ENCODE results near the gene GRAMD1A.
"Not testable (repeated sequence)": the region's sequence is repeated elsewhere in the genome, so short reads cannot be mapped to it uniquely, and the experiment has no call there.

Gene GRAMD1A

GRCh38 chr19:34994286-34994642, 5.9 kb upstream of the GRAMD1A start:
- Histone ChIP-seq H3K4me1 (ENCODE audit: control insufficient read depth, insufficient read depth, low read length, poor library complexity, severe bottlenecking) (peaks cover 14% of the 10 kb centered on the region), H3K4me3 (ENCODE audit: extremely low read depth, insufficient read depth, low read length, poor library complexity, severe bottlenecking) (no peak overlapping the region), H3K27ac (ENCODE audit: low read depth, low read length, severe bottlenecking) (no peak overlapping the region), H3K36me3 (ENCODE audit: control insufficient read depth, insufficient read depth, low read length) (no peaks in the 10 kb centered on the region), H3K9me3 (ENCODE audit: control insufficient read depth, low read length) (no peaks in the 10 kb centered on the region)
- WGBS, 2 experiments (ENCODE audit: insufficient coverage in 2 of 2): 88 to 93% methylated on average over 4 to 7 of the region's 9 CpGs

GRCh38 chr19:34994643-34995541, 5.2 kb upstream of the GRAMD1A start:
- Histone ChIP-seq H3K36me3 (ENCODE audit: control insufficient read depth, insufficient read depth, low read length) (no peaks in the 10 kb centered on the region), H3K4me3 (ENCODE audit: extremely low read depth, insufficient read depth, low read length, poor library complexity, severe bottlenecking) (no peak overlapping the region), H3K9me3 (ENCODE audit: control insufficient read depth, low read length) (no peaks in the 10 kb centered on the region), H3K27ac (ENCODE audit: low read depth, low read length, severe bottlenecking) (no peak overlapping the region), H3K4me1 (ENCODE audit: control insufficient read depth, insufficient read depth, low read length, poor library complexity, severe bottlenecking) (peaks cover 17% of the 10 kb centered on the region)
- WGBS, 2 experiments (ENCODE audit: insufficient coverage in 2 of 2): 93 to 95% methylated on average over 11 to 16 of the region's 17 CpGs

- 94 to 100% methylated on average over 4 to 7 of the region's 8 CpGs for WGBS, 2 experiments (ENCODE audit: insufficient coverage in 2 of 2)
- Histone ChIP-seq H3K36me3 (ENCODE audit: control insufficient read depth, insufficient read depth, low read length) (no peaks in the 10 kb centered on the region), H3K27ac (ENCODE audit: low read depth, low read length, severe bottlenecking) (no peak overlapping the region), H3K4me1 (ENCODE audit: control insufficient read depth, insufficient read depth, low read length, poor library complexity, severe bottlenecking) (peaks cover 17% of the 10 kb centered on the region), H3K4me3 (ENCODE audit: extremely low read depth, insufficient read depth, low read length, poor library complexity, severe bottlenecking) (no peak overlapping the region), H3K9me3 (ENCODE audit: control insufficient read depth, low read length) (no peaks in the 10 kb centered on the region)
Measured at GRCh38 chr19:34995551-34995950, 4.6 kb upstream of the GRAMD1A start.

DNA sequence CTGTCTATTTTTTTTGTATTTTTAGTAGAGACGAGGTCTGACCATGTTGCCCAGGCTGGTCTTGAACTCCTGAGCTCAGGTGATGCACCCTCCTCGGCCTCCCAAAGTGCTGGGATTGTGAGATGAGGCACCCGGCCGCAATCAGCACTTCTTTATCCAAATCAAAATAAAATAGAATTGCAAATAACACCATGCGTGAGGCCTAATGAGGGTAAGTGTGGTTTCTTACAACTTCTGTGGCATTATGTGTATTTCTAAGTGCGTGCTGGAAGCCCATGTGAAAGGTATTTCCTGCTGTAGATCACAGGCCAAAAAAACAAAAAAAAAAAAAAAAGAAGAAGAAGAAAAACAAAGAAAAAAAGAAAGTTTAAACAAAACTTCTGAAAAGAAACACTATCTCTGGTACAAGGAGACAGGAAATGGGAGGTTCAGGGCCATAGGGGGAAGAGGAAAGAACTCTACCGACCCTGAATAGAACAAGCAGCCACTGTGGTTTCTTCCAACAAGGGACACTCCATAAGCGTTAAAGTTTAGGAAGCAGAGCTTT, 3.0 kb upstream of the GRAMD1A start:
- 59 to 87% methylated on average over 2 to 4 of the region's 8 CpGs for WGBS, 2 experiments (ENCODE audit: insufficient coverage in 2 of 2)

GRCh38 chr19:34998224-34998623, 1.9 kb upstream of the GRAMD1A start:
- WGBS, 2 experiments (ENCODE audit: insufficient coverage in 2 of 2): 92 to 94% methylated on average over 2 of the region's 7 CpGs
- not testable (repeated sequence) for H3K4me3 ChIP-seq (ENCODE audit: extremely low read depth, insufficient read depth, low read length, poor library complexity, severe bottlenecking); H3K9me3 ChIP-seq (ENCODE audit: control insufficient read depth, low read length); H3K36me3 ChIP-seq (ENCODE audit: control insufficient read depth, insufficient read depth, low read length); H3K27ac ChIP-seq (ENCODE audit: low read depth, low read length, severe bottlenecking)
- peaks cover 17% of the 10 kb centered on the region for H3K4me1 ChIP-seq (ENCODE audit: control insufficient read depth, insufficient read depth, low read length, poor library complexity, severe bottlenecking)

More for the DNA sequence above, 3.0 kb upstream of the GRAMD1A start:
- Histone ChIP-seq H3K4me3 (ENCODE audit: extremely low read depth, insufficient read depth, low read length, poor library complexity, severe bottlenecking) (no peak overlapping the region), H3K27ac (ENCODE audit: low read depth, low read length, severe bottlenecking) (no peak overlapping the region), H3K9me3 (ENCODE audit: control insufficient read depth, low read length) (no peaks in the 10 kb centered on the region), H3K4me1 (ENCODE audit: control insufficient read depth, insufficient read depth, low read length, poor library complexity, severe bottlenecking) (peaks cover 17% of the 10 kb centered on the region), H3K36me3 (ENCODE audit: control insufficient read depth, insufficient read depth, low read length) (peaks cover 4% of the 10 kb centered on the region)

- no peaks in the 10 kb centered on the region for H3K9me3 ChIP-seq (ENCODE audit: control insufficient read depth, low read length)
- peak overlapping the region; percentile 72 for H3K4me3 ChIP-seq (ENCODE audit: extremely low read depth, insufficient read depth, low read length, poor library complexity, severe bottlenecking)
- H3K27ac ChIP-seq (ENCODE audit: low read depth, low read length, severe bottlenecking): peak overlapping the region; percentile 89
- peaks cover 8% of the 10 kb centered on the region for H3K36me3 ChIP-seq (ENCODE audit: control insufficient read depth, insufficient read depth, low read length)
- WGBS, 2 experiments (ENCODE audit: insufficient coverage in 2 of 2): 45 to 53% methylated on average over 6 to 13 of the region's 13 CpGs
- peaks cover 21% of the 10 kb centered on the region for H3K4me1 ChIP-seq (ENCODE audit: control insufficient read depth, insufficient read depth, low read length, poor library complexity, severe bottlenecking)
Measured at GRCh38 chr19:34998777-34999497, 1.2 kb upstream of the GRAMD1A start.

- H3K9me3 ChIP-seq (ENCODE audit: control insufficient read depth, low read length): no peaks in the 10 kb centered on the region
- H3K36me3 ChIP-seq (ENCODE audit: control insufficient read depth, insufficient read depth, low read length): peaks cover 20% of the 10 kb centered on the region
- WGBS, 2 experiments (ENCODE audit: insufficient coverage in 2 of 2): 0 to 1% methylated on average over 12 to 19 of the region's 37 CpGs
- H3K4me1 ChIP-seq (ENCODE audit: control insufficient read depth, insufficient read depth, low read length, poor library complexity, severe bottlenecking): peaks cover 21% of the 10 kb centered on the region
- peak overlapping the region; percentile 89 for H3K27ac ChIP-seq (ENCODE audit: low read depth, low read length, severe bottlenecking)
- peak overlapping the region; percentile 72 for H3K4me3 ChIP-seq (ENCODE audit: extremely low read depth, insufficient read depth, low read length, poor library complexity, severe bottlenecking)
Measured at GRCh38 chr19:35000338-35000646, 169 bp downstream of the GRAMD1A start.

- WGBS, 2 experiments (ENCODE audit: insufficient coverage in 2 of 2): 2% methylated on average over 17 to 27 of the region's 46 CpGs
- peak overlapping the region; percentile 36 for H3K27ac ChIP-seq (ENCODE audit: low read depth, low read length, severe bottlenecking)
- H3K4me1 ChIP-seq (ENCODE audit: control insufficient read depth, insufficient read depth, low read length, poor library complexity, severe bottlenecking): peaks cover 21% of the 10 kb centered on the region
- peak overlapping the region; percentile 72 for H3K4me3 ChIP-seq (ENCODE audit: extremely low read depth, insufficient read depth, low read length, poor library complexity, severe bottlenecking)
- peaks cover 25% of the 10 kb centered on the region for H3K36me3 ChIP-seq (ENCODE audit: control insufficient read depth, insufficient read depth, low read length)
- H3K9me3 ChIP-seq (ENCODE audit: control insufficient read depth, low read length): no peaks in the 10 kb centered on the region
Measured at GRCh38 chr19:35000647-35001501, 751 bp downstream of the GRAMD1A start.

- no peak overlapping the region for H3K4me3 ChIP-seq (ENCODE audit: extremely low read depth, insufficient read depth, low read length, poor library complexity, severe bottlenecking)
- 93 to 95% methylated on average over 10 of the region's 11 CpGs for WGBS, 2 experiments (ENCODE audit: insufficient coverage in 2 of 2)
Measured at GRCh38 chr19:35002037-35002535, 2.0 kb downstream of the GRAMD1A start.

More at GRCh38 chr19:35002037-35002535, 2.0 kb downstream of the GRAMD1A start:
- H3K27ac ChIP-seq (ENCODE audit: low read depth, low read length, severe bottlenecking): no peak overlapping the region
- H3K4me1 ChIP-seq (ENCODE audit: control insufficient read depth, insufficient read depth, low read length, poor library complexity, severe bottlenecking): peaks cover 21% of the 10 kb centered on the region
- peaks cover 38% of the 10 kb centered on the region for H3K36me3 ChIP-seq (ENCODE audit: control insufficient read depth, insufficient read depth, low read length)
- no peaks in the 10 kb centered on the region for H3K9me3 ChIP-seq (ENCODE audit: control insufficient read depth, low read length)
